ENCODE results near the gene ADCY9.

The ADCY9 gene

DNA sequence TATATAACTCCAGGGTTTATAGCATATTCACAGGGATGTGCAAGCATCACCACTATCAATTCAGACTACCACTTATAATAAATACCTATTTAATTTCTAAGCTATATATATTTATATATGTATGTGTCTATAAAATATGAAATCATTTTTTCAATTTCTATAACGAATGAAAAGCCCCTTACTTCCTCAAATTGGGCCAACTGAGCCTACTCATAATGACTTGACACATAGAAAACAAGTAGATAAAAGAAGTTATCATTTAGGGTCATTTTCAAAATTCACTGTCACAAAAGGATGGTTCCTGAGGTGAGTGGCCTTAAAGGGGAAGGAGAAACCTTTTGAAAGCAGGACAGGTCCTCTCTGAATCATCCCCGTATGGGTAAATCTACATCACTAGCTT lies 114.1 kb downstream of the ADCY9 start:
- no peak for DNase-seq (ENCODE audit: low read depth)
- no peak overlapping the region for H3K4me3 ChIP-seq (ENCODE audit: low read depth, low read length)
- TF ChIP-seq, protein P1, sequence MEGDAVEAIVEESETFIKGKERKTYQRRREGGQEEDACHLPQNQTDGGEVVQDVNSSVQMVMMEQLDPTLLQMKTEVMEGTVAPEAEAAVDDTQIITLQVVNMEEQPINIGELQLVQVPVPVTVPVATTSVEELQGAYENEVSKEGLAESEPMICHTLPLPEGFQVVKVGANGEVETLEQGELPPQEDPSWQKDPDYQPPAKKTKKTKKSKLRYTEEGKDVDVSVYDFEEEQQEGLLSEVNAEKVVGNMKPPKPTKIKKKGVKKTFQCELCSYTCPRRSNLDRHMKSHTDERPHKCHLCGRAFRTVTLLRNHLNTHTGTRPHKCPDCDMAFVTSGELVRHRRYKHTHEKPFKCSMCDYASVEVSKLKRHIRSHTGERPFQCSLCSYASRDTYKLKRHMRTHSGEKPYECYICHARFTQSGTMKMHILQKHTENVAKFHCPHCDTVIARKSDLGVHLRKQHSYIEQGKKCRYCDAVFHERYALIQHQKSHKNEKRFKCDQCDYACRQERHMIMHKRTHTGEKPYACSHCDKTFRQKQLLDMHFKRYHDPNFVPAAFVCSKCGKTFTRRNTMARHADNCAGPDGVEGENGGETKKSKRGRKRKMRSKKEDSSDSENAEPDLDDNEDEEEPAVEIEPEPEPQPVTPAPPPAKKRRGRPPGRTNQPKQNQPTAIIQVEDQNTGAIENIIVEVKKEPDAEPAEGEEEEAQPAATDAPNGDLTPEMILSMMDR (IDR thresholded peaks at IDR 0.05; ENCODE audit: control insufficient read depth, extremely low read depth, insufficient read depth), result no peak

GRCh38 chr16:3999479-4000325 lies 116.5 kb downstream of the ADCY9 start:
- TF ChIP-seq, protein P1 (IDR thresholded peaks at IDR 0.05; ENCODE audit: control insufficient read depth, extremely low read depth, insufficient read depth), result no peak
- DNase-seq (ENCODE audit: low read depth), result no peak
- H3K4me3 ChIP-seq (ENCODE audit: low read depth, low read length), result no peak overlapping the region

DNA sequence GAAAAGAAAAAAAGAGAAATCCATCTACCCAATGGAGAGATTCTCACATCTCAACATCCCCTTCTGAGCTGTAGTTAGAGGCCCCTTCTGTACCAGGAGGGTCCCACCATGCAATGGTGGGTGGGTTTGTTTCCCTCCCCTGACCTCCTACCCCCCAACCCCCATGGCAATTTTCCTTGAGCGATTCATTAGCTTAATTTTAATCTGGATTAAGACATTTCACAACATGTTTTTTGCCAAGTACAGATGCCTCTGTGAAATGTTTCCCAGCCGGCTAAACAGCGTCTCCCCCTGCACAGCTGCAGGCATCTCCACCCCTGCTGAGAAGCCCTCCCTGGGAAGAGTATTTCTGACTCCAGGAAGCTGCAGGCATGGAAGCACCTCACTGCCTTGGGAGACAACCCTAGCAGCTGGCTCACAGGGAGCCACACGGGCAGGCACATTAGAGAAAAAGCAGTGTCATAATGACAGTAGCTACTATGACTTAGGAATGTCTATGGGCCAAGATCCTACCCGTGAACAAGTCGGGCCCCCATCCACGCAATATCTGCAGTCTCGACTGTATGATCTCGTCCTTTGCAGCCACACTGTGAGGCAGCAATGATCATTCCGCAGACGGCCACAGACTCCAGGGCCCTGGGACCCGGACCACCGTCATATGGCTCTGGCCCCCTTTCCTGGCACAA lies 117.3 kb downstream of the ADCY9 start:
- H3K4me3 ChIP-seq (ENCODE audit: low read depth, low read length), result no peak overlapping the region
- DNase-seq (ENCODE audit: low read depth), result no peak

DNA sequence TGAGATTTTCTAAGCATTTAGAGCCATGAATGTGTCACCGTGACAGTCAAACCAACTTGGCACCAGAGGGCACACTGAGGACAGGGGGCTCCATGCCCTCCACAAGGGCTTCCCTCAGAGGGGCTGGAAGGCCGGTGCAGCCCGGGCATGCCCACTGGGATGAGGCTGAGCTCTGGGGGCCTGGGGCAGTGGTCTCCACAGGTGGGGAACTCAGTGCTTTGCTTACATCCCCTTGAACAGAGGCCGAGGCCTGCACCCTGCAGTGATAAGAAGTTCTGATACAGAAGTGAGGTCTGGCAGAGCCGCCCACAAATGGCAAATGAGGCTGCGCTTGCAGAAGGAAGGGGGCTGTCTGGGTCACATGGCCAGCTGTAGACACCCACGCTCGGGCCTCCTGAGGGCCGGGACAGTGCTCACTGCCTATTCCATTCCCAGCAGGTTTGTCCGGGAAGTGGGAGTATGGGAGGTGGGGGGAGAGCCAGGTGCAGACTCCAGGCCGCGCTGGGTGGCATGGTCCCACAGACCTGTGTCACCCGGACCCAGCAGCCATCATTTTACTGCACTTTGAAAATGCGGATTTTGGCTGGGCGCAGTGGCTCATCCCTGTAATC lies 118.9 kb downstream of the ADCY9 start:
- TF ChIP-seq, protein P1 (IDR thresholded peaks at IDR 0.05; ENCODE audit: control insufficient read depth, extremely low read depth, insufficient read depth), result no peak
- no peak for DNase-seq (ENCODE audit: low read depth)
- no peak overlapping the region for H3K4me3 ChIP-seq (ENCODE audit: low read depth, low read length)

More for the DNA sequence above, 117.3 kb downstream of the ADCY9 start:
- TF ChIP-seq, protein P1 (IDR thresholded peaks at IDR 0.05; ENCODE audit: control insufficient read depth, extremely low read depth, insufficient read depth), result no peak

GRCh38 chr16:3995001-3995400 lies 121.2 kb downstream of the ADCY9 start:
- H3K4me3 ChIP-seq (ENCODE audit: low read depth, low read length), result no peak overlapping the region
- DNase-seq (ENCODE audit: low read depth), result no peak
- TF ChIP-seq, protein P1 (IDR thresholded peaks at IDR 0.05; ENCODE audit: control insufficient read depth, extremely low read depth, insufficient read depth), result no peak

- no peak for DNase-seq (ENCODE audit: low read depth)
- no peak overlapping the region for H3K4me3 ChIP-seq (ENCODE audit: low read depth, low read length)
- TF ChIP-seq, protein P1 (IDR thresholded peaks at IDR 0.05; ENCODE audit: control insufficient read depth, extremely low read depth, insufficient read depth), result no peak
Measured at GRCh38 chr16:3993052-3993785, 123.0 kb downstream of the ADCY9 start.
